C1 segment of cervical spinal cord (tissue), 14 donors: ENCODE measurements around the gene MC3R.
"Not testable (repeated sequence)": the region's sequence is repeated elsewhere in the genome, so short reads cannot be mapped to it uniquely, and the experiment has no call there.

Experiments
- DNase-seq, 14 donors: peaks; one replicate each; lab custom pipeline; 2025; lab: John Stamatoyannopoulos, UW

MC3R gene

DNA sequence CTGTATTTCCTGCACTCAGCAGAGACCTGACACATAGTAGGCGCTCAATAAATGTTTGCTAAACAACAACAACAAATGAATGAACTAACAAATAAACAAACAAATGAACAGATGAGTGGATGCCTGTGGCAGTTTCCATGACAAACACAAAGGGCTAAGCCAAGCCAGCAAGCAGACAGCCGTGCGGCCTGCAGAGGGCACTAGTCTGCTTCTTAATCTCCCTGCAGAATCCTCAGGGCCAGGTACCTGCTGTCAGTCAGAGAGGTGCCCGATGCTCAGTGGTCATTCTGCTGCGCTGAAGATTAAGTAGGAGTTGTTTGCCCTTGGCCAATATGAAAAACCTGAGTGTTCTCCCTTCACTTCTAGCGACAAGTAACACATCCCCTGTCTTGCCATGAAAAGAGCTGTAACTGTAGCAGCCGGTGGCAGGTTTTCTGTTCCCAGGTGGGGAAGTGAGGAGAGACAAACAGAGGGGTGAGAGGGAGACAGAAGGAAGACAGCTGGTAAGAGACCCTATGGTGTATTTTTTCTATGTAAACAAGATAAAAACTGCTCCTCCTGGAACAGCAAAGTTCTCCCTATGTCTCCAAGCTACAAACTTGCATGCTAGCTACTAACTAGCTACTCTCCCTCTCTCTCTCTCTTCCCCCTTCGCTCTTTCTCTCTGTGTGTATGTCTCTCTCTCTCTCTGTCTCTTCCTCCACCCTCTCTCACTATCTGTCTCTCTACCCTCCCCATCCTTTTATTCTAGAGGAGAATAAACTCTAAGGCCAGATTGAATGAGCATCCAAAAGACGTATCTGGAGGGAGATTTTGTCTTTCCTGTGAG is at the start of gene MC3R:
Gene MC3R (plus strand): TSS at position 779 of the 829 bp plus-strand sequence. CDS start 112 bp downstream, outside the sequence.
- peak in 5 of 14 donors; percentile 4 to 30 (median 12) for DNase-seq

DNA sequence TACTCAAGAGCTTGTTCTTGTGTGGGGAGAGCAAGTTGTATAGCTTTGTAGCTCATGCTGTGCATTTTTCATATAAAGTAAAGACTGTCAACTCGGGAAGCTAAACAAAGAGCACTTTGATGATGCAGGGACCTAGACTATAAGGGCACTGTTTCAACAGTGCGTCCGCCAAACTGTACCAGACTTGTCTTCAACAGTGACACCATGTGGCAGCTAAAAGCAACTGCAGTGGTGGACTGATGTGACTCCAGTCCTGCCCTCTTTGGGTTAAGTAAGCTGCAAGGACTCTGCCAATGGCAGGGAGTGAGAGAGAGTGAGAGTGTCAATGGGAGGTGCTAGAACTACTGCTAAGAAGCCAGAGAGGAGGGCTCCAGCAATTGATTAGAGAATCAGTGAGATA is 48.1 kb upstream of the MC3R start:
- no peak for DNase-seq

DNA sequence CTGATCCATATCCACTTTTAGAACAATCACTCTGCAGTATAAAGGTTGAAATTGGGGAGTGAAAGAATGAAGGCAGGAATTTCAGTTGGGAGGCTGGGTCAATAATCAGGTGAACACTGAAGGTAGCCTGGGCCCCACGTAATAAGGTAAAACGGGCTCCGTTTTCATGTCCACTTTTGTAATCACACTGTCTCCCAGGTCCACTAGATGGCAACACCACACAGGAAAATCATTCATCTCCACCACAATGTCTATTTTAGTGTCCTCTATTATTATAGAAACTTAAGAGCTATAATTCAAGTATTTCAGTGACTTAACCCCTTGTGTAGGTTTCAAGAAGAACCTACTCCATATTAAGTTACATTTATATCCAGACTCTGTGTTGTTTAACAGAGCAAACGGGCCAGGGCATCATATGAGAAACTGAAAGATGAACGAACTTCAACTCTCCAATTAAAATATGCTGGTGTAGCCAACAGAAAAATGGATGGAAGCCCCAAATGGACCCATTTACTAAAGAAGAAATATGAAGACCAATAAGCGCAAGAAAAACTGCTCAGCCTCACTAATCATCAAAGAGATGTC is 45.9 kb upstream of the MC3R start:
- no peak for DNase-seq

DNA sequence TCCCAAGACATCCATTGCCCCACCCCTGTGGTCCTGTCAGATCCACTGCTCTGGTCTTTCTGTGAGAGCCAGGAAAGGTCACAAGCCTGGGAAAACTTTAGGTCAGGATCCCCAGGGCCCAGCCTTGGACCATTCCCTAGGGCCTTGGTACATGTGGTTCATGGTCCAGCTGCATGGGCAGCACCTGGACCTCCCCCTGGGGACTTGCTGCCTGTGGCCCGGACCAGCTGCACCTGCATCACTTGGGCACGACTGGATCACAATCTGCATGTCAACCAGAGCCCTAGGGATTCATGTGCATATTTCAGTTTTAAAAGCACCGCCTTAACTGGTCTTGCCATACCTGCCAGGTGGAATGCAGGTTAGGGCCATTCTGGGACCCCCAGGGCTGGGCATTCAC is 44.3 kb upstream of the MC3R start:
- DNase-seq, result no peak

DNA sequence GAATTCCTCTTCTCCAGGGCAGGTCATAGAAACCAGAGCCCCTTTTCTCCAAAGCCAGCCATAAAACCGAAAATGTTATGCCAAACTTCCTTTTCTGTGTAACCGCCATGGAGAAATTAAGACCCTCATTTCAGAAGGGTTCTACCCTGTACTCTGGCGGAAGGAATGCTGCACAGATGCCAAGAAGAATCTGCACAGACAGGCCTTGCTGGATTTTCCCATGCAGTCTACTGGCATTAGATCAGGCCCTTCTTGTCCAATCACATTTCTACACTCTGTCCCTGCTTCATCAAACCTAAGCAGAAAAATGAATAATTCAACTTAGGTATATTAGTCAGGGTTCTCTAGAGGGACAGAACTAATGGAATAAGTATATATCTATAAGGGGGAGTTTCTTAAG is 43.2 kb upstream of the MC3R start:
- DNase-seq, result no peak

DNA sequence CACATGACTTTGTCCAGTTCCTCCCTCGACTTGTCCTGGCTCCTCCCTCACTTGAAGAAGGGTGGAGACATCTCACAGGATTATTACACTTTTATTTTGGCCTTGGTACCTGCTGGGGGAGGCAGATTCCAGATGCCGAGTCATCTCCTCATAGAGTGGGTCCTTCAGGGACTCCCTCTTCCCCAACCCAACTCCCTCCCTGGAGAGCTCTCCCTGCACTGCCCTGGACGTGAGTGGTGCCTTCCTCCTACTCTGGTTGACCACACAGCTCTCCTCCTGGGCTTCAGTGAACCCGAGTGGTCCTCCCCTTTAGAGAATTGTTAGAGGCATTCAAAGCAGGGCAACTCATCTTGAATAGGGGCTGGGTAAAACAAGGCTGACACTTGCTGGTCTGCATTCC is 40.9 kb upstream of the MC3R start:
- no peak for DNase-seq

DNA sequence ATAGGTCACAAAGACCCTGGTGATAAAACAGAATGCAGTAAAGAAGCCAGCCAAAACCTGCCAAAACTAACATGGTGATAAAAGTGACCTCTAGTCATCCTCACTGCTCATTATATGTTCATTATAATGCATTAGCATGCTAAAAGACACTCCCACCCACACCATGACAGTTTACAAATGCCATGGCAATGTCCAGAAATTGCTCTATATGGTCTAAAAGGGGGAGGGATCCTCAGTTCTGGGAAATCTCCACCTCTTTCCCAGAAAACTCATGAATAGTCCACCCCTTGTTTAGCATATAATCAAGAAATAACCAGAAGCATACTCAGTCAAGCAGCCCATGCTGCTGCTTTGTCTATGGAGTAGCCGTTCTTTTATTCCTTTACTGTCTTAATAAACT is 40.4 kb upstream of the MC3R start:
- no peak for DNase-seq

DNA sequence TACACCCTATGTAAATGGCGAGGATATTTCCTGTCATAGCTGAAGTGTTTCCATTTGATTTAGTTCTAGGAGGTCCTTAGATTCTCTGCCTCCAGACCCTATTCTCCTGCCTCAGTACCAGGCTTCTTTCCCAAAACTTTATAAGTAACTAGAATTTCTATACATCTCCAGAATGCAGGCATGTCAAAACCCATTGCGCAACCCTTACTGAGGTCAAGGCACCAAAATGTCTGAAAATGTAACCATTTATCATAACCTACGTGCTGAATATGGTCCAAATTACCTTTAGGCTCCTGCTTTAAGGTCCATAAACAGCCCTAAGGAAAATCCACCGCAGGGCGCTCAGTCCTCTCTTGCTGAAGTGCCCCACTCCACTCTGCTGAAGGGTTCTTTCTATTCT is 37.5 kb upstream of the MC3R start:
- no peak for DNase-seq

DNA sequence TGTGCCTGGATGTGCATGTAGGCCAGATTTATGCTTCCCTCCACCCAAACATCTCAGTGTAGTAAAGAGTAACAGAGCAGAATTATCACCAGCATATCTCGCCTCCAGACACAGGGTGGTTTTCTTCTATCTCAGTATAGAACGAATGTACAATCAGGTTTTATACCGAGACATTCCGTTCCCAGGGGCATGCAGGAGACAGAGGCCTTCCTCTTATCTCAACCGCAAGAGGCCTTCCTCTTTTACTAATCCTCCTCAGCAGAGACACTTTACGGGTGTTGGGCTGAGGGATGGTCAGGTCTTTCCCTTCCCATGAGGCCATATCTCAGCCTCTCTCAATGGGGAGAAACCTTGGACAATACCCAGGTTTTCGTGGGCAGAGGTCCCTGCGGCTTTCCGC is 36.4 kb upstream of the MC3R start:
- peak in 2 of 14 donors; percentile 0 to 1 for DNase-seq

DNA sequence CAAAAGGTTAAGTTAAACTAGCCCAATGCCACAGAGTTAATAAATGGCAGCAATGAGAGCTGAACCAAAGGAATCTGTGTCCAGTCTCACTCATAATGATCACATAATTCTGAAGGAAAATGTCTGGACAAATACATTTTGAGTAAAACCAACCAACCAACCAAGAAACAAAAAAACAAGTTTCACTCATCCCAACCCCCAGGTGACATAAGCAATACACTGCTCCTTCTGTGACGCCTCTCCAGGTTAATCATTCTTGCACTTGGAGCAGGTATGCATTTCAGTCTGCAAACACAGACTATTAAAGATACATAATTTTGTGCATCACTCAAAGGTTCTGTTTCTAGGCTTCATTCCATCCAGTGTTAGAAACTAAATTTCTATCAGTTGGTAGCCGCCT is 35.2 kb upstream of the MC3R start:
- no peak for DNase-seq

DNA sequence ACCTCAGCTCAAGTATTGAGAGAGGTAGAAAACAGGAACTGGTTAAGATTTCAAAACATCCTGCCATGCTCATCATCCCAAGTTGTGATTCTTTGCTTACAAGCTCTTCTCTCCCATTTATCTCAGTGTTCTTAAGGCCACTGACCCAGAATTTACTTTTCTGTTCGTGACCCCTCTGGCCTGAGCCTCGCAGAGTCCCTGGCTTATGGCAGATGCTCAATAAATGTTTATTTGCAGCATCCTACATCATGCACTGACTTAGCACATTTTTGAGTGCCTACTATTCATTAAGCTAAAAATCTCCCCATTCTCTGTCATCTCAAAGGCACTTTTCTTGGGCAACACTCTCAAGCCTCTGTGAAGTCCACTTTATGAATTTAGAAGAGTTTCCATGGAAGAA is 33.4 kb upstream of the MC3R start:
- no peak for DNase-seq

DNA sequence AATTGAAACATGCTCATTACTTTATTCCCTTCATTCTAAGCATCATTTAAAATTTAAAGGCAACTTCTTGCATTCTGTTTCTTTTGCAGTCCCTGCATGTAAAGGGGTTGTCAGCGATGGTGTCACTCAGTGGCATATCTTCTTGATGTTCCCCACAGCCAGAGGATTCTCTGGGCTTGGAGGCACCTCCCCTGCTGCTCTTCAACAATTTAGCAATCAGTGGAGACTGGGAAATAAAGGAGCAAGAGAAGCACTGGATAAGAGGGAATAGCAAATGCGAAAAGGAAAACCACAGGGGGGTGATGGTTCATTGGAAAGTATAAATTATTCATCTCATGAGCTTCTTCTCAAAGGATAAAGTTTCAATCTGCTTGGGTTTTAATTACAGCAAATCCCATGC is 30.7 kb upstream of the MC3R start:
- no peak for DNase-seq

DNA sequence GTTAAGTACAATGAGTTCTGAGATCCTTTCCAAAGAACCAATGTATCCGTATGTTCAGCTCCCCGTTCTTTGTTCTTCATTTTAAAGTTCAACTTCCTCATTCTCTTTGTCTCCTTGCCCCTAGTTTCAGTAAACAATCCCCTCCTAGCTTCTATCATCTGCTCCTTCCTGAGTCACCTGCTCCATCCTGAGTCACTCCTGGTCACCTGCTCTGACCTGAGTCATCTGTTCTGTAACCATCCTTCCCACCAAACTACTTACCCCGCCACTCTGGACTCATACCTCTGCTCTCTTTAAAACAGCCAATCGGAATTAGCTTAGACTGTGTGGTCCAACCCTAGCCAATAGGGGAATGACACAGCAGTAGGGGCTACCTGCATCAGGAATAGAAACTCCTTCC is 27.3 kb upstream of the MC3R start:
- DNase-seq, result not testable (repeated sequence)

DNA sequence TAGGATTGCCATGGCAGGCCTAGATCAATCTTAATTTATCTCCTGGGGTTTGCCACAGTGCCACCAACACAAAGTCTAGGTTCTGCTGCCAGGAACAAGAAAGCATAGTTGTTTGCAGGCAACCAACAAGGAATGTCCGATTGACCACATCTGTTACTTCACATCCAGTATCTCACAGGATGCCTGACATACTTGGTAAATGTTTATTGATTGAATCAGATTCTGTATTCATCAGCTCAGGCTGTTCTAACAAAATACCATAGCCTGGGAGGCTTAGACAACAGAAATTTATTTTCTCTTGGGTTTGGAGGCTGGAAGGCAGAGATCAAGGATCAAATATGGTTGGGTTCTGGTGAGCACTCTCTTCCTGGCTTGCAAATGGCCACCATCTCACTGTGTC is 26.3 kb upstream of the MC3R start:
- no peak for DNase-seq

DNA sequence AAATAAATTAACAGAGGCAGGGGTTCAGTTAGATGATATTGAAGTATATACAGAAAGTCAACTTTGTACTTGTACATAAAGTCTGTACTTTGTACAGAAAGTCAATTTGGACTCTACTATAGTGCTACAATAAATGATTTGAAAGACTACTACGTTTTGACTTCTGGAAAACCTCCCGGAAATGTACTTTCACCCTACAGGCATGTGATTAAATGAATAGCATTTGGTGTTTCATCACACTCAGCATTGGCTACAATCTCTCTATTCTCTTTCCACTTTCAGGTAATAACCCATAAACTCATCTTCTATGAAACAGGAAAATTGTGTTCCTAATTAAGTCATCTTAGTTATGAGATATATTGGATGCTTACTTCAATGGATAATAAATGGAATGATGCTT is 25.6 kb upstream of the MC3R start:
- no peak for DNase-seq

DNA sequence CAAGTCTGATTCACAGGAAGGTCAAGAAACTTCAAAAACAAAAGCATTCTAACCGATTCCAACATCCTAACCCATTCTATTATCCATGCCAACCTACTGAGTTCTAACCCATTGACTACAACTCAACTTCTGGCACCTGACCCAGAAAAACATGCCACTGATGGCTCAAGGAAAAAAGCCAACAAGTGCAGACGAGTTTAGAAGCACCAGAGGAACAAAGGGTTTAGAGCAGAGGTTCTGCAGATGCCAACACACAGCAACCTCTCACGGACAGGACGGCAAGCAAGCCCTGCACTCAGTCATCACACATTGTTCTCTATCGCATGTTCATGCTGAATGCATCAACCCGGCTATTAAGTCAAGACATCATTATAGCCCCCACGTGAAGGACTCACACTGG is 25.2 kb upstream of the MC3R start:
- no peak for DNase-seq

DNA sequence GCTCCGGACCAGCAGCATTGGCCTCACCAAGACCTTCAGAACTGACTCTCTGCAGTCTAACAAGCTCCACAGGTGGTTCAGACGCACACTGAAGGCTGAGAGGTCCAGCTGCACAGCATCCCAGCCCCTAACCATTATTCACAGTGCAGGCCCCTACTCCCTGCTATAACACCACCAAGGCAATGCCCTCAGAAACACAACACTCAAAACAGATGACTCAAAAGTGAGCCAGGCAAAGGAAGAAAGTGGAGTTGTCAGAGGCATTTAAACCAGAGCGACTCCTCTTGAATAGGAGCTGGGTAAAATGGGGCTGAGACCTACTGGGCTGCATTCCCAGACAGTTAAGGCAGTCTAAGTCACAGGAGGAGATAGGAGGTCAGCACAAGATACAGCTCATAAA is 20.5 kb upstream of the MC3R start:
- DNase-seq, result no peak

DNA sequence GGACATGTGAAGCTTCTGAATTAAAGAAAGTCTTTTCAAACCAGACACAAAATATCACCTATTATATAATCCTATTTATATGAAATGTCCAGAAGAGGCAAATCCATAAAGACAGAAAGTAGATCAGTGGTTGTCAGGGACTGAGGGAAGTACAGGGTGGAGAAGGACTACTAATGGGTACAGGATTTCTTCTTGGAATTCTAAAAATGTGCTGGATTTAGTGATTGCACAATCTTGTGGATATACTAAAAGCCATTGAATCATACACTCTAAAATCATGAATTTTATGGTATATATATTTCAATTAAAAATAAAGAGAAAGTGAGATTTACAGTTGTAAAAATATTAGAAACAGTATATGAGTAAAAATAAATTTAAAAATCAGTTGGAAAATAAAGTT is 18.7 kb upstream of the MC3R start:
- DNase-seq, result no peak

DNA sequence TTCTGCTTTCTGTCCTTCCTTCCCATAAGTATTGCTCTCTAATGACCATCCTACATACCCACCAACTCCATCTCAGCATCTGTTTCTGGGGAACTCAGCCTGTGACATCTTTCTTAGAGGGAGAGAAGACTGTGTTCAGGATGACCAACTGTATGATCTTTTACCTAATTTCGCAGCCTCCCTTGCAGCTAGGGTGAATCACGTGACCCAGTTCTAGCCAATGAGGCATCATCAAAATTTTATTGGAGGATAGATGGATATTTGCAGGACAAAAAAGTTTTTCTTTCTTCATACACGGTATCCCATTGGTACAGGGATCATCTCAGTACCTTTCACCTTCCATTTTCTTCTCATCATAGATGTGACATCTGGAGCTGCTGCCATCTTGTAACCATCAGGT is 14.4 kb upstream of the MC3R start:
- DNase-seq, result no peak

DNA sequence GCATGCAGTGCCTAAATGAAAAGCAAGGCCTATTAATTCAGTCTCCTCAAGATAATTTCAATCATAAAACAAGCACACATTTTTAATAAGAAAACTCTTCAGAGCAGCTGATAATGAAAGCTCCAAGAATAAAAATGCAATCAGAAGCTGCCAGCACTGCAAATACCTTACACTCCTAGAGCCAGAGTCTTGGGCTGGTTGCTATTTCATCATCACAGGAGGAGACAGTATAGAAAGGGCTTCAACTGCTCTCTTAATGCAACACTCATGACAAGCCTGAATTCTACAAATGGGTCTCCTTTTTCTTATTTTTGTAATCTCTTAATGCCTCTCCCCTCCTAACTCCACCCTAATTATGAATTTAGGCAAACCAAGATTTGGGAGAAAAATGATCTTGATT is 11.2 kb upstream of the MC3R start:
- no peak for DNase-seq

DNA sequence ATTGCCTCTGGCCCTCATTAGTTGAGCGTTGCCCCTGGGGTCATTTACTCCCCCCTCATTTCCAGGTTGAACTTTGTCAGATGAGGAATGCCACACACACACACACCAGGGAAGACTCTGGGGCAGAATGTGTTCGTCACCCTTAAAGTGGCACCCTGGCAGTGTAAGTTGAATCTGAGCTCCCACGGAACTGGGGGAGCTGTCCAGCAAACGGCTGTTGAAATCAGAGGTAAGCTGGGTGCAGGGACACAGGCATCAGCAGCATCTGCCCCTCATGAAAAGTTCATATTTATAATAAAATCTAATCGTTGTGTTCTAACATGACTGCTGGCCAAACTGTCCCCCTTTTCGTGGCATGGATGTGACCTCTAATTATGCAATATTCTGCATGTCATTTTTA is 4.3 kb upstream of the MC3R start:
- no peak for DNase-seq

DNA sequence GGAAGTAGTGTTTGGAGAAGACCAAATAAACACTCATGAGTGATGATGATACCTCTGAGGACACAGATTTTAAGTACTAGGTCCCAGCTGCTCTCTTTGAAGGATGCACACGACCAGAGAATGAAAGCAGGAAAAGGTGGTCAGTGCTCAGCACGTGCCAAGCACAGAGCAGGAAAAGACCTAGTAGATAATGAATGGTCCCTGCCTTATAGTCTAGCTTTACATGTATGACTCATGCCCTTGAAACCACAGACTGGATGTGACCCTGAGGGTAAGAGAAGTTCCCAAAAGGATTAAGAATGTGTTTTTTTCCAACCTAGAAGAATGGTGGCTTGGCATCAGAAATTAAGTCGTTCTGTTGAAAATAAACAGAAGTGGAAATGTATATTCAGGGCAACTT is 2.8 kb upstream of the MC3R start:
- DNase-seq, result no peak

DNA sequence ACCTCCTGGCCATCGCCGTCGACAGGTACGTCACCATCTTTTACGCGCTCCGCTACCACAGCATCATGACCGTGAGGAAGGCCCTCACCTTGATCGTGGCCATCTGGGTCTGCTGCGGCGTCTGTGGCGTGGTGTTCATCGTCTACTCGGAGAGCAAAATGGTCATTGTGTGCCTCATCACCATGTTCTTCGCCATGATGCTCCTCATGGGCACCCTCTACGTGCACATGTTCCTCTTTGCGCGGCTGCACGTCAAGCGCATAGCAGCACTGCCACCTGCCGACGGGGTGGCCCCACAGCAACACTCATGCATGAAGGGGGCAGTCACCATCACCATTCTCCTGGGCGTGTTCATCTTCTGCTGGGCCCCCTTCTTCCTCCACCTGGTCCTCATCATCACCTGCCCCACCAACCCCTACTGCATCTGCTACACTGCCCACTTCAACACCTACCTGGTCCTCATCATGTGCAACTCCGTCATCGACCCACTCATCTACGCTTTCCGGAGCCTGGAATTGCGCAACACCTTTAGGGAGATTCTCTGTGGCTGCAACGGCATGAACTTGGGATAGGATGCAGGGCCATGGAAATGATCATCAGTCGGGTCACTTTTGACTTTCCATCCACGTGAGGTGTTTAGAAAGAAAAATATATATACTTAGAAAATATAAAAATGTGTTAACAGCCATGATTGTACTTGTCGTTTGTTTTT is 868 bp downstream of the MC3R start:
- no peak for DNase-seq
